PC-9 (cell line): Measurements from ENCODE around the gene SPSB4.

ENCODE experiments used
- EZH2 ChIP-seq: fragments of 200-600 bp; sonication (generic); IDR thresholded peaks from 2 replicates; pipeline ENCODE4 v1.8.0; 2017; ENCODE audit warnings: antibody characterized with exemption, low read depth
- TF ChIP-seq, protein P1 (sequence below): fragments of 200-600 bp; sonication (generic); conservative IDR thresholded peaks from 2 replicates; pipeline ENCODE4 v1.6.1; 2017; ENCODE audit warnings: mixed run types, antibody characterized with exemption, mild to moderate bottlenecking, moderate library complexity

DNA sequence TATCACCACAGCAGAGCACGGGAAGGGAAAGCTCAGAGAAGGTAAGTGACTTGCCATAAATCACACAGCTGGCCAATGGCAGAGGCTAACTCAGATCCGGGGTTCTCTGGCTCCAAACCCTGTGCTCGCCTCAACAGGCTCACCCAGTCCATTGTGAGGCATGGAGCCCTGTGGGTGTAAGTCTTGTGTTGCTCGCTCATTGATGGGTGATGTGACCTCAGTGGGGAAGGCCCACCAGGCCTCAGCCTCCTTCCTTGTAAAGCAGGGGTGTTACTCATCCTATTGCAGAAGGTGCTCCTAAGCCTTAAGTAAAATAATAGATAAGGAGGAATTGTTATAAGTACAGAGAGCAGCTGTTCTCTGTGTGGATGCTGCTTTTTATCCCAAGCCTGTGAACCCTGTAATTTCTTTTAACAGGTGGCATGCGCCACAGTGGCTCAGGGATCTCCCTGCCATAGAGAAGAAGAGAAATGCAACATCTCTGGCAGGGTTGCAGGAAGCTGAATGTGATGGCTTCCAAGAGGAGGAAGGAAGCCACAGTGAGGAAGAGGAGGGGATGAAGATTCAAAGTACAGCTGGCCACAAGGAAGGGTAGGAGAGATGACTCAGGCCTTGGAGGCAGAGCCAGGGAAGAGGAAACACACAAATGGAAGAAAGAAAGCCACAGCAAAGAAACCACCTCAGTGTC, 30.9 kb upstream of the SPSB4 start:
- no peak for TF ChIP-seq EZH2
- TF ChIP-seq, protein P1, sequence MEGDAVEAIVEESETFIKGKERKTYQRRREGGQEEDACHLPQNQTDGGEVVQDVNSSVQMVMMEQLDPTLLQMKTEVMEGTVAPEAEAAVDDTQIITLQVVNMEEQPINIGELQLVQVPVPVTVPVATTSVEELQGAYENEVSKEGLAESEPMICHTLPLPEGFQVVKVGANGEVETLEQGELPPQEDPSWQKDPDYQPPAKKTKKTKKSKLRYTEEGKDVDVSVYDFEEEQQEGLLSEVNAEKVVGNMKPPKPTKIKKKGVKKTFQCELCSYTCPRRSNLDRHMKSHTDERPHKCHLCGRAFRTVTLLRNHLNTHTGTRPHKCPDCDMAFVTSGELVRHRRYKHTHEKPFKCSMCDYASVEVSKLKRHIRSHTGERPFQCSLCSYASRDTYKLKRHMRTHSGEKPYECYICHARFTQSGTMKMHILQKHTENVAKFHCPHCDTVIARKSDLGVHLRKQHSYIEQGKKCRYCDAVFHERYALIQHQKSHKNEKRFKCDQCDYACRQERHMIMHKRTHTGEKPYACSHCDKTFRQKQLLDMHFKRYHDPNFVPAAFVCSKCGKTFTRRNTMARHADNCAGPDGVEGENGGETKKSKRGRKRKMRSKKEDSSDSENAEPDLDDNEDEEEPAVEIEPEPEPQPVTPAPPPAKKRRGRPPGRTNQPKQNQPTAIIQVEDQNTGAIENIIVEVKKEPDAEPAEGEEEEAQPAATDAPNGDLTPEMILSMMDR, result no peak
